NK-92 (cell line): ENCODE results near the gene NAPA.
"Not testable (repeated sequence)": the region's sequence is repeated elsewhere in the genome, so short reads cannot be mapped to it uniquely, and the experiment has no call there.

ENCODE experiments used
- DNase-seq: peaks from one replicate; lab custom pipeline; 2025; ENCODE audit not compliant: unreplicated experiment; lab: John Stamatoyannopoulos, UW

The NAPA gene

DNA sequence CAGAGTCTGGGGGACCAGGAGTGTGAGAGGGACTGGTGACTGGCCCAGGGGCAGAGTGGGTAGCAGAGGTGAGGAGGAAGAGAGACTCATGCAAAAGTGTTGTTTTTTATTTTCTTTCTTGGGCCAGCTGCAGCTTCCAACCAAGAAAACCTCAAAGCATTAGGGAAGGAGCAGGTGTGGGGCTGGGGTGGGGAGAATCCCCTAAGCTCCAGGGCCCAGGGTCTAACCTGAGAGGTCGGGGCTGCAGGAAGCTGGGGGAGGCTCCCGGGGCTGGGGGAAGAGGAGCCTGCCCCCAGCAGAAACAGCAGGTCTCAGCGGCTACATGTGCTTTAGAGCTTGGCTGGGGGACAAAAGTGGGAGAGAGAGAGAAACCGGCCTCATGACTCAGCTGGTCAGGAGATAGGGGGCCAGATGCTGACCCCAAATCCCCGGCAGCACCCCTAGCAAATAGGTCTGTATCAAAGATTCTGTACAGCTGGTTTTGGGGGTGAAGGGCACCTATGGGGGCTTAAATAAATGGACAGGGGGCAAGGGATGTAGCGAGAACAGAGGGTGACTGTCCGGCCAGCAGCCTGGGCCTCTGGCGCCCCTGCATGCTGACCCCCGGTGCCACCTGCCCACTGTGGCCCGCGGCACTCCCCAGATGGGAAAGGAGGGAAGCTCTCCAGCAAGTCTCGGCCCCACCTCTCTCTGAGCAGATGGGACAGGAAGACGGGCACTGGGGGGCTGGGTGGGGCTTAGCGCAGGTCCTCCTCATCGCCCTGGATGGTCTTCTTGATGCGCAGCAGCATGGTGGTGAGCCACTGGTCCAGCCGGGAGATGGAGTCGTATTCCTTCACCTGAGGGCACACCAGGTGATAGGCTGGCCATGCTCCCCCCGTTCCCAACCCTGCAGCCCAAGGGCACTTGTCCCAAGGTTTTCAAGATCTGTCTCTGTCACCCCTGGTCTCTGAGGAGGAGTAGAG, 27.0 kb downstream of the NAPA start:
- DNase-seq: no peak

DNA sequence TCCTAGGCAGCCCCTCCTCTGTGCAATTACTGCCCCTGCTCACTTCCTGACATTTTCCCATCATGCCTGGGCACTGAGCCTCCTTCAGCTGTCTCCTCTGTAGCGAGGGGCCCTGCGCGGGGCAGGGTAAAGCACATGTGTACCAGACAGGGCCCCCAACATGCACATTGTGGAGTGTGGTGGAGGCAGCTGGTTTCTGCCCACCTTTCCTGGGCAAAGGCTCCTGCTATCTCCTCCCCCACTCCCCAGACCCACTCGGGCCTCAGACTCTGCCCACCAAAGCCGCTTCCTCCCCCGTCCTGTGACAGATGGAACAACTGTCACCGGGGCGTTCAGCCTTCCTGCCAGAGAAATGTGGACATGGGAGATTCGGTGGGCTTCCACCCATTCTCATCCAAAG, 28.0 kb downstream of the NAPA start:
- DNase-seq: no peak

GRCh38 chr19:47486220-47486619, 28.6 kb downstream of the NAPA start:
- not testable (repeated sequence) for DNase-seq

DNA sequence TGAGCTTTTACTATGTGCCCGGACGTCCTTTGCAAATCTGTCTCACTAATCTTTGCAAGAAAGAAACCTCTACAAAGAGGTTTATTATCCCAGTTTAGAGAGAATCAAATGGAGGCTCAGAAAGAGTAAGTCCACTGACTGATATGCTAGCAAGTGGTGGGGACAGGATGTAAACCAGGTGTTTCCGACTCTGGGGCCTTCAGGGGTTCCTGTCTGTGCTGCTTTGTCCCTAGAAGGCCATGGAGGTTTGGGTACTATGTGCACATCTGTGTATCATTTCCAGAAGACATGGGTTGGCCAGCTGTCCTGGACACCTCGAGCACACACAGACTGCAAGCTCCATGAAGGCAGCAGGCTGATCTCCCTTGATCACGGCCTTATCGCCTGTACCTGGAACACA, 29.7 kb downstream of the NAPA start:
- DNase-seq: no peak

DNA sequence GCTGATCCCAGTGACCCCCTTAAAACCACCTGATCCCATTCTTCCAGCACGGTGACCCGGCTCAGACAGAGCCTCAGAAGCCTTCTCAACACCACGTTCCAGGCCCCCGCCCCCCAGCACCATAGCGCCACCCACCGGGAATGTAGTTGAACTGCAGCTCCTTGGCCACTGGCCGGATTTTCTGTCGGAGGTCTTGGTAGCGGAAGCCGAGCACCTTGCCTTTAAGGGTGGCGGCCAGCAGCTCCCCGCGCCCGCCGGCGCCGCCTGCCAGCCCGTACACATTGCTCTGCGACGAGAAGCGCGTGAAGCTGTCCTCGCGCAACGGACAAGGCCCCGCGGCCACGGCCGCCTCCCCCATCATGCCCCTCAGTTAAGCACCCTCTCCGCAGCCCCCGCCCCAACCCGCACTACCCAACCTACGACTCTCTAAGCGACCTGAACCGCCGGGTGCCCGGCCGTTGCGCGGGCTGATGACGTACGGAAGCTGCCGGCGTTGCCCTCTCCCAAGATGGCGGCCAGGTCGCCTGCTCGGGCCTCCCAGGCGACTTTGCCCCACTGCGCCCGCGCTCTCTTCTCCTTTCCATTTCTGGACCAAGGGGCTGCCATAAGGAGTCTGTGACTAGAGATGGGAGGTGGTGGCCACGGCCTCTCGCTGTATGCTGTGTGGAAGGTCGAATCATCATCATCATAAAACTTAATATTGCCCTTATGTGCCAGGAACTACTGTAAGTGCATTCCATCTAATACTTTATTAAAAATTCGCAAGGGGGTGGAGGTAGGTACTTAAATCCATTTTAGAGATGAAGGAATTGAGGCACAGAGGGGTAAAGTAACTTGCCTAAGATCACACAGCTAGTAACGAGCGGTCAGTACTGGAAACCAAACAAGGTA, 30.8 kb downstream of the NAPA start, which contains the start of gene KPTN:
Gene KPTN (minus strand): TSS at position 420 of the 891 bp plus-strand sequence. CDS start 59 bp downstream, at position 361.
- DNase-seq: peak; percentile 31

- DNase-seq: no peak
Observed at GRCh38 chr19:47483200-47483599, 31.7 kb downstream of the NAPA start.

DNA sequence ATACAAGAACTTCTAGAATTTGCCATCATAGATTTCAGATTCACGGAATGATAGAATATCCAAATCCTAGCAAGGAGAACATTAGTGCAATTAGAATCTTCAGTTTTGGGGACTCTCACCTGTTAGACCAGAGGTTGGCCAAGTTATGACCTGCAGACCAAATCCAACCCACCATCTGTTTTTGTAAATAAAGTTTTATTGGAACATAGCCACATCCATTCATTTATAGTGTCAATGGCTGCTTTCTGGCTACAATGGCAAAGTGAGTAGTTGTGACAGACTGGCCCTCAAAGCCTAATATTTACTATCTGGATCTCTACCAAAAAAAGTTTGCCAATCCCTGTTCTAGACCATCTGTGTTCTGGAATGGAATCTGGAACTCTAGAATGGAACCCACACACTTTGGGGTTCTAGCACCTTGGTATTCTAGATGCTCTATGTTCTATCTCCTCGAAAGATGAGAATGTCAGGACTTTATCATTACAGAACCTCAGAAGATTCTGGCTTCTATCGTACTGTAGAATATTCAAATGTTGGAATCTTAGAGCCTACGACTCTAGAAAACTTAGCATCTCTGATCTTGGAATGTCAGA, 33.3 kb downstream of the NAPA start:
- DNase-seq: no peak

DNA sequence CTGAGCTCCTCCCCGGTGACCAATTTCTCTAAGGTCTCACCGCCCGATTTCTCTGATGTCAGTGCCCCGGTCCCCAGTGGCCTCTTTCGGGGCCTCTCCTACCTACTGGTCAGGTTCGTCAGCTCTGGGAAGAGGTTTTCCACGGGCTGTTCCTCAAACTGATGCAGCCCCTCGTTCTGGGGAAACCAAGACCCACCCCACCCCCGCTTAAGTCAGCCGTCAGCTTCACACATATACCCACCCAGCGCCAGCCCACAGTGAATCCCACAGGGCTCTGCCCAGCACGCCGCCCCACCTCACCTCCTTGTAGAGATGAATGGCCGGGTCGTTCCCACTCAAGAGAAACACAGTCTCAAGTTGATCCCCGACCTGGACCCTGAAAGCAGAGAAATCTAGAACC, 34.2 kb downstream of the NAPA start:
- no peak for DNase-seq

DNA sequence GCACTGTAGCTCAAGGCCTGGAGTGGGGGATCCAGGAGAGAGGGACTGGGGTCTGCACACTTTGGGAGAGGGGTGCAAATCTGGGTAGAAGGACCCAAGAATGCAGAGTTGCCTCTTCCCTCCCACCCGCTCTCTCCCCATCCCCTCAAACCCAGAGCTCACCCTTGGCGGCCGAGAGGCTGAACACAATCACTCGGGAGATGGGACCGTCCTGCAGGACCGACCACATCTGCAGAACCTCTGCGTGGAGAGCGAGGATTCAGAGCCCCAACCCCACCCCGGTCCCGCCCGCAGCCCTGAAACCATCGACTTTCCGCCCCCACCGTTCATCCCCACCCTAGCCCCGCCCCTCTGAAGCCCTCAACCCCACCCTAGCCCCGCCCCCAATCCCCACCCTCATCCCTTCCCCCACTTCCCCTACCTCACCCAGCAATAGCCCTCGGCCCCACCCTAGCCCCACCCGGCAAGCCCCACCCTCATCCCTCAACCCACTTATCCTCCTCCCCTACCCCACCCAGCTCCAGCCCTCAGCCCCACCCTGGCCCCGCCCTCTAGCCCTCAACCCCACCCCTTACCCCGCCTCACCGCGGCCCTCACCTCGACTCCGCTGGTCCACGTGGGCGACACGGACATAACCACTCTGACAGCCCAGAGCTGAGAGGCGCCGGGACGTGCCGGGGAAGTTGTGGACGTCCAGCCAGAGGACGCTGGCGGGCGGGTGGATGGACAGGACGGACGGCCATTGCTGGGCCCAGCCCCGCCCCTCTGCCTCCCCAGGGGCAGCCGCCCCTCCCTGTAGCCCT, 35.0 kb downstream of the NAPA start:
- no peak for DNase-seq

- DNase-seq: no peak
Observed at GRCh38 chr19:47476438-47476972, 38.4 kb downstream of the NAPA start.

DNA sequence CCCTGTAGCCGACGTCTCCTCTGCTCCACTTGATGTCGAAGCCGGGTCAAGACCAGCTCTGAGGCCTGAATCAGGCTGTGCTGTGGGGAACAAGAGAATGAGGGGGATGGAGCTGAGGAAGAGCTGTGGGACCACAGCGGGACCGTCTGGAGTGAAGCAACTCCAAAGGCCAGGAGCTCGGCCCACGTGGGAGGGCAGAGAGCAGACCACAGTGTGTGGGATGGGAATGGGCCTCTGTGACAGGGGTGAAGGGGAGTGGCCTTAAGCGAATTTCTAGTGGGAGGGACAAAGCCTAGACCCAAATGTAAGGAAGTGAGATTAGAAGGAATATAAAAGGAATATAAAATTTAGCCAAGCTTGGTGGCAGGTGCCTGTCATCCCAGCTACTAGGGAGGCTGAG, 39.4 kb downstream of the NAPA start:
- no peak for DNase-seq

DNA sequence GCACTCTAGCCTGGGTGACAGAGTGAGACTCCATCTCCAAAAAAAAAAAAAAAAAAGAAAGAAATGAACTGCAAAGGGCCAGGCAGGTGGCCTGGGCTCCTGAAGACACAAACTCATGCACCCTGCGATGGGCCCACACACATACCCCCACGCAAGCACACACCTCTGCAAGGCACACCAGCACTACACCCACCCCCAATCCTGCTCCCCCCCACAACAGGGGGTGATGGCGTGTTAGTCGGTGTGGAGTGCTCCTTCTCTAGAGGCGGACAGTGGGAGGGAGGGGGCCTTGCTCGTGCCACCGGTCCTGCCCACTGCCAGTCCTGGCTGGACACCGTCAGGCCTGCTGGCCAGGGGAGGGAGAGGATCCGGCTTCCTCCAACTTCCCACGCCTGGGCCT, 41.5 kb downstream of the NAPA start:
- DNase-seq: no peak

DNA sequence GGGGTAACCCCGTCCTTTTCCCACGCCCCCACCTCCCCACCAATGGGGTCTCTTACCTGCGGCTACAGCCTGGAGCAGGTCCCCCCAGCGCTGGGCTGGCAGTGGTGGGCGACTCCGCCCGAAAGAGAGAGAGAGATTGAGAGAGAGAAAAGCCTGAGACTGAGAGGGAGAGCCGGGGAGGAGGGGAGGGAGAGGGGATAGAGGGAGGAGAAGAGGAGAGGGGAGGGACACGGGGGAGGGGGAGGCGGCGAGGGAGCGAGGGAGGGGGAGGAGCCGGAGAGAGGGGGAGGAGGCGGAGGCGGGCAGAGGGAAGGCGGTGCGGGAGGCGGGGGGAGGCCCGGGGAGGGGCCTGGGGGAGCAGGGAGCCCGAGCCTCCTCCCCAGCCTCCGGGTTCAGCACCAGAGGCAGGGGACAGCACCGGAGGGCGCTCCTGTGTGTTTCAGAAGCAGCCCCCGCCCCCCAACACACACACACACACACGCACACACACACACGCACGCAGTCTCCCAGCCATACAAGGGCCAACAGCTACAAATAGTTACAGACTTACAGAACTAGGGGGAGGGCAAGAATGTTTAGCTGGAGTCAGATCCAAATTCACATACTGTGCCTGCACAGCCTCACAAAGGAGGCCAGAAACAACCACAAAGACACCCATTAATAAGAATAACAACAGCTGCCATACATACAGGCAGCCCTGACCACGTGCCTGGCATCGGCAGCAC, 43.0 kb downstream of the NAPA start, which contains the start of gene SLC8A2:
Gene SLC8A2 (minus strand): TSS at position 161 of the 725 bp plus-strand sequence. CDS start 5,490 bp downstream, outside the sequence.
- no peak for DNase-seq

DNA sequence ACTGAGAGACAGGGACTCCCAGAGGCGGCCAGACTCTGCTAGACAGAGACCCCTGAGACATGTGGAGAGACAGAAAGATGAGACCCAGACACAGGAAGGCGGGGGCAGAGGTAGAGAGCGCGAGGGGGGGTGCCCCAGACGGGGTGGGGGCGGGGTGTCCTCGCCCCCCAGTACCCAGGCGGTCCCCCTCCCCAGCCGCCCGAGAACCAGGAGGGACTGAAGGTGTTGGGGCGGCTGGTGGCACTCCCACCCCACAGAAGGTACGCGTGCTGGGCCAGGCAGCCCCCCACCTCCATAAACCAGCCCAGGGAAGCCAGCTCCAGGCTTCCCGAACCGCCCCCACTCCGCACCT, 43.5 kb downstream of the NAPA start:
- DNase-seq: no peak

GRCh38 chr19:47470447-47471195, 44.2 kb downstream of the NAPA start:
- no peak for DNase-seq

GRCh38 chr19:47469719-47470118, 45.1 kb downstream of the NAPA start:
- DNase-seq: no peak

- no peak for DNase-seq
Observed at GRCh38 chr19:47469363-47469700, 45.5 kb downstream of the NAPA start.

DNA sequence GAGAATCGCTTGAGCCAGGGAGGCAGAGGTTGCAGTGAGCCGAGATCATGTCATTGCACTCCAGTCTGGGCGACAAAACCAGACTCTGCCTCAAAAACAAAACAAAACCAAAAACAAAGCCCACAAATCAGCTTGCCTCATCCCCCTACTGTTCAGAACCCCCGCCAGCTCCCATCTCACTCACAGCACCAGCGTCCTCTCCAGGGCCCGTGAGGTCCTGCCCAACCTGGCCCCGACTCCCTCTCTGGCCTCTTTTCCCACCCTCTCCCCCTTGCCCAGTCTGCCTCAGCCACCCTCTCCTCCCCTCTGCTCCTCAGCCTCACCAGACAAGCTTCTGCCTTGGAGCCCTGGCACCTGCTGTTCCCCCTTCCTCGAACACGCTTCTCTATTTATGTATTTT, 46.9 kb downstream of the NAPA start:
- no peak for DNase-seq

DNA sequence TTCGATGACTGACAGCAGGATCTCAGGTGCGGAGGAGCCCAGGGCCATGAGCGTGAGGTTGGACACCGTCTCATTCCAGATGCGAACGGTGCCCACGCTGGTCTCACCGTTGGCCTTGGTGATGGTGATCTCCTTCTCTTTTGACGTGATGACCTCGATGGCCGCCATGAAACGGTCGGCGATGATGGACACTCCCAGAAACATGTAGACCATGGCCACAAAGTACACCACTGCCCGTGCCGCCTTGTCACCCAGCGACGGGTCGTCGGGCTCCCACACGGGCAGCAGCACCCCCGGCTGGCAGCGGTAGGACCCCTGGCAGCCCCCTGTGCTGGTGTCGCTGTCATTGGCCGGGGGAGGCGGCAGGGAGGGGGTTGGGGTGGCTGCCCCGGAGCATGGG, 48.9 kb downstream of the NAPA start:
- DNase-seq: no peak
